T-helper 2 cell (primary cell): ENCODE results near the gene MT1HL1.
"Not testable (repeated sequence)": the region's sequence is repeated elsewhere in the genome, so short reads cannot be mapped to it uniquely, and the experiment has no call there.

Source experiments
- DNase-seq, 5 experiments: peaks; one replicate each; pipeline versions ENCODE4 v3.0.0 to v3.0.0-alpha.2; 2012 to 2022

MT1HL1 gene

GRCh38 chr1:236975461-236975860, 28.8 kb downstream of the MT1HL1 start:
- no peak for DNase-seq

GRCh38 chr1:236974025-236974424, 30.2 kb downstream of the MT1HL1 start:
- not testable (repeated sequence) for DNase-seq

- DNase-seq: no peak
These were observed 37.6 kb downstream of the MT1HL1 start for GRCh38 chr1:236966636-236967035.

GRCh38 chr1:236963920-236964319, 40.3 kb downstream of the MT1HL1 start:
- DNase-seq: no peak

GRCh38 chr1:236959112-236959511, 45.1 kb downstream of the MT1HL1 start:
- no peak for DNase-seq

GRCh38 chr1:236957235-236957634, 47.0 kb downstream of the MT1HL1 start:
- DNase-seq: no peak
